ENCODE data around the gene CLASP1. TPM values are rescaled to one million over a fixed set of nuclear protein-coding genes. Genes with fewer than 3 reads are reported as not detected.
"Not testable (repeated sequence)": the region's sequence is repeated elsewhere in the genome, so short reads cannot be mapped to it uniquely, and the experiment has no call there.

CLASP1 gene
- total and polyA plus RNA-seq, 2 donors: 11.6 to 18.4 TPM

DNA sequence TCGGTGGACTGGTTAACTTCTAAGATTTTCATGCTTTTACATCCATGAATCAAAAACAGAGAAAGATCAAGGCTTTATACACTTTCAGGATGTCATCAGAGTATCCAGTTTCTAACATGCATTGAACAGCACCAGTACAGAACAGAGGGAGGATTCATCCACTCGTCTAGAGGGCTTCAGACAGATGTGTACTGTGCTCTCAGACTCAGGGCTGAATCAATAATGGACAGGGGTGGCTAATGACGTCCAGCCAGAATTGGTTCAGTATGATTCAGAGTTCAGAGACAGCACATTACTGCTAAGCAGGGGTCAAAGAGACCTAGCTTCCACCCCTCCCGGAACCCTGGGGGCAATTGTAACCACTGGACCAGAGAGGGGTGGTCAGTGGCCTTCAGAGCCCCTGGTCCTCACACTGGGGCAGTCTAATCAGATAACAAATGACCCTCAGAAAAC, 81.3 kb downstream of the CLASP1 start:
- H3K27ac ChIP-seq (ENCODE audit: low read depth in 1 of 2, low read length in 1 of 2): no peak overlapping the region
- H3K4me3 ChIP-seq (ENCODE audit: low read length in 2 of 2): no peak overlapping the region
- H3K9me3 ChIP-seq (ENCODE audit: control insufficient read depth in 2 of 2, insufficient read depth in 1 of 2, low read length in 1 of 2): peaks cover 1 to 4% of the 10 kb centered on the region in 2 donors
- no peak for DNase-seq (ENCODE audit: low read depth in 6 of 9, low spot score in 9 of 9)
- H3K4me1 ChIP-seq (ENCODE audit: control insufficient read depth in 2 of 2, insufficient read depth in 2 of 2, low read length in 2 of 2): peaks cover 0 to 6% of the 10 kb centered on the region in 2 donors
- no peaks in the 10 kb centered on the region for H3K27me3 ChIP-seq (ENCODE audit: control insufficient read depth in 2 of 2, insufficient read depth in 1 of 2, low read length in 1 of 2)
- H3K36me3 ChIP-seq (ENCODE audit: control insufficient read depth in 2 of 2, insufficient read depth in 2 of 2, low read length in 1 of 2): peaks cover 0 to 4% of the 10 kb centered on the region in 2 donors
- WGBS: 72% methylated on average over 4 of the region's 4 CpGs

DNA sequence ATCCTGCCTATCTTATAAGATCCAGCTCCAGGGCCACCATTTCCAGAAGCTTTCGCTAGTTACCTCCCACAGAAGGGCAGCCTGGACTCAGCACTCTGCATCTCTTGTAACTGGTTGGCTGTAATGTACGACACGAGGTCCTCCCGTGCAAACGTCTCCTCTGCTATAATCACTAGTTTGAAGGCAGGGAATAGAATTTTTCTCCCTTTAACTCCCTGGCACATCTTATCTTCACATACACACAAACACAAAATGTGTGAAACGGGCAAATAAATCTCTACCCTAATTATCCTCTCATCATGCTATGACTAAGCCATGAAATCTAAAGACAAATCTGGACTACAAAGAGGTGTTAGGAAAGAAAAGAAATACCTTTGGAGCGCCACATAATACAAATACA, 81.8 kb downstream of the CLASP1 start:
- H3K36me3 ChIP-seq (ENCODE audit: control insufficient read depth in 2 of 2, insufficient read depth in 2 of 2, low read length in 1 of 2): peaks cover 0 to 4% of the 10 kb centered on the region in 2 donors
- peaks cover 0 to 8% of the 10 kb centered on the region in 2 donors for H3K4me1 ChIP-seq (ENCODE audit: control insufficient read depth in 2 of 2, insufficient read depth in 2 of 2, low read length in 2 of 2)
- no peak overlapping the region for H3K4me3 ChIP-seq (ENCODE audit: low read length in 2 of 2)
- peaks cover 1 to 6% of the 10 kb centered on the region in 2 donors for H3K9me3 ChIP-seq (ENCODE audit: control insufficient read depth in 2 of 2, insufficient read depth in 1 of 2, low read length in 1 of 2)
- DNase-seq (ENCODE audit: low read depth in 6 of 9, low spot score in 9 of 9): no peak
- H3K27me3 ChIP-seq (ENCODE audit: control insufficient read depth in 2 of 2, insufficient read depth in 1 of 2, low read length in 1 of 2): no peaks in the 10 kb centered on the region
- WGBS: over 99% methylated on average over 7 of the region's 7 CpGs
- no peak overlapping the region for H3K27ac ChIP-seq (ENCODE audit: low read depth in 1 of 2, low read length in 1 of 2)

DNA sequence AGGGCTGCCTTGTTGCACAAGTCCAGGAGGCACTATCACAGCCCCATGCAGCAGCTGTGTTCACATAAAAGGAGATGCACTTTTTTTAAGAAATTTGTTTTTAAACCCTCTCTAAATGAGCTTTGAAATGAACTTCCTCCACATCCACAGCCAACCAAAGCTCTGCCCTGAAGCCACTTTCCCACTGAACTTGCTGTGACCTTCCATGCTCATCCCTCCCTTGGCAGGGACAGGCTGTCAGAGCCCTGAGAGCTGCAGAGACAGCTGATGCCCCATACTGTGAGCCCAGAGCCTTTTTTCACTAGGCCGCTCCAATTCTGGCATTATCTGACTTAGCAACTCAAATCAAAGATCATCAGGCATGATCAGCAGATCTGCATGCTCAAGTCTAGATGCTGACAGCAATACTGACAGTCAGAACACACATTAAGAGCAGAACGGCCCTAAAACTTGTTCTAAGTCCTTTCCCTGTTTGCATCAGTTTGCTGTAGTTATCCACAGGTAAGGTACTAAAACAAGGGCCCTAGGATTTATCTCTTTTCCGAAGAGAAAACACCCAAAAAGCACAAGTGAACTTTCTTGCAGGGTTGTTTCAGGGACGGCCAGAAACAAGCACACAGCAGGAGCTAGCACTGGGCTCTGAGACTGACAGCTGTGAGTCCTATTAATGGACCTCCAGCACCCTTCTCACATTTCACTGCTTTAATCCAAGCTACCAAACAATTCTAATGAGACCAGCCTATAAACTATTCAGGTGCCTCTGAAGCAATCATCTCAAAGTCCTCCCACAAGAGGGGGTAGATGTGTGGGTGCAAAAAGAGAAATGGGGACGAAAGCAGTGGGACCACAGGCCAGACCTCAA, 83.6 kb downstream of the CLASP1 start:
- DNase-seq (ENCODE audit: low read depth in 6 of 9, low spot score in 9 of 9): no peak
- H3K27ac ChIP-seq (ENCODE audit: low read depth in 1 of 2, low read length in 1 of 2): no peak overlapping the region
- peaks cover 0 to 8% of the 10 kb centered on the region in 2 donors for H3K4me1 ChIP-seq (ENCODE audit: control insufficient read depth in 2 of 2, insufficient read depth in 2 of 2, low read length in 2 of 2)
- WGBS: 94% methylated on average over 5 of the region's 5 CpGs
- H3K27me3 ChIP-seq (ENCODE audit: control insufficient read depth in 2 of 2, insufficient read depth in 1 of 2, low read length in 1 of 2): no peaks in the 10 kb centered on the region
- H3K4me3 ChIP-seq (ENCODE audit: low read length in 2 of 2): no peak overlapping the region
- no peaks in the 10 kb centered on the region for H3K36me3 ChIP-seq (ENCODE audit: control insufficient read depth in 2 of 2, insufficient read depth in 2 of 2, low read length in 1 of 2)
- H3K9me3 ChIP-seq (ENCODE audit: control insufficient read depth in 2 of 2, insufficient read depth in 1 of 2, low read length in 1 of 2): peaks cover 1 to 6% of the 10 kb centered on the region in 2 donors

DNA sequence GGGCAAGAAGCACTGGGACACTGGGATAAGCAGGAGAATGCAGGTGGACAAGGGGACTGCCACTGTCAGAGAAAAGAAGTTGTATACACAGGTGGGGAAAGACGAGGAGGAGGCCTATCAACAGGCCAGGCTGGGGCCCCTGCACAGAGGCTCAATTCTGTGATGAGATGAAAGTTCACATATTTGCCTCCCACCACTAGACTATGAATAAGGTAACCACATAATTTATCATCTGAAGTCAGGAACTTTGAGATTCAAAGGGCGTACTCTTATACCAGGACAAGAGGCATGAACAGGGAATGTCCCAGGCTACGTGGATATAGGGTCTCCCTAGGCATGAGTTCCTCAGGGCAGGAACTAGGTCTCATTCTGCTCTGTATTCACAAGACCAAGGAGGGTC, 84.4 kb downstream of the CLASP1 start:
- Histone ChIP-seq H3K9me3 (ENCODE audit: control insufficient read depth in 2 of 2, insufficient read depth in 1 of 2, low read length in 1 of 2) (peaks cover 1 to 6% of the 10 kb centered on the region in 2 donors), H3K27me3 (ENCODE audit: control insufficient read depth in 2 of 2, insufficient read depth in 1 of 2, low read length in 1 of 2) (no peaks in the 10 kb centered on the region), H3K36me3 (ENCODE audit: control insufficient read depth in 2 of 2, insufficient read depth in 2 of 2, low read length in 1 of 2) (peaks cover 0 to 4% of the 10 kb centered on the region in 2 donors), H3K27ac (ENCODE audit: low read depth in 1 of 2, low read length in 1 of 2) (no peak overlapping the region), H3K4me1 (ENCODE audit: control insufficient read depth in 2 of 2, insufficient read depth in 2 of 2, low read length in 2 of 2) (peaks cover 0 to 8% of the 10 kb centered on the region in 2 donors), H3K4me3 (ENCODE audit: low read length in 2 of 2) (no peak overlapping the region)
- DNase-seq (ENCODE audit: low read depth in 6 of 9, low spot score in 9 of 9): no peak
- WGBS: 97% methylated on average over 3 of the region's 3 CpGs

DNA sequence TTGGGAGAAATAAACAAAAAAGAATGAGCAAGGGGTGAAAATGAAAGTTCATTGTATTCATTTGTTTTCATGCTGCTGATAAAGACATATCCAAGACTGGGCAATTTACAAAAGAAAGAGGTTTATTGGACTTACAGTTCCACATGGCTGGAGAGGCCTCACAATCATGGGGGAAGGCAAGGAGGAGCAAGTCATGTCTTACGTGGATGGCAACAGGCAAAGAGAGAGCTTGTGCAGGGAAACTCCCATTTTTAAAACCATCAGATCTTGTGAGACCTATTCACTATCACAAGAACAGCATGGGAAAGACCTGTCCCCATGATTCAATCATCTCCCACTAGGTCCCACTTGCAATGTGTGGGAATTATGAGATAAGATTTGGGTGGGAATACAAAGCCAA, 85.5 kb downstream of the CLASP1 start:
- 94% methylated on average over 1 of the region's 1 CpG for WGBS
- not testable (repeated sequence) for DNase-seq (ENCODE audit: low read depth in 6 of 9, low spot score in 9 of 9); H3K4me3 ChIP-seq (ENCODE audit: low read length in 2 of 2); H3K36me3 ChIP-seq (ENCODE audit: control insufficient read depth in 2 of 2, insufficient read depth in 2 of 2, low read length in 1 of 2); H3K9me3 ChIP-seq (ENCODE audit: control insufficient read depth in 2 of 2, insufficient read depth in 1 of 2, low read length in 1 of 2); H3K27me3 ChIP-seq (ENCODE audit: control insufficient read depth in 2 of 2, insufficient read depth in 1 of 2, low read length in 1 of 2); H3K27ac ChIP-seq (ENCODE audit: low read depth in 1 of 2, low read length in 1 of 2); H3K4me1 ChIP-seq (ENCODE audit: control insufficient read depth in 2 of 2, insufficient read depth in 2 of 2, low read length in 2 of 2)

DNA sequence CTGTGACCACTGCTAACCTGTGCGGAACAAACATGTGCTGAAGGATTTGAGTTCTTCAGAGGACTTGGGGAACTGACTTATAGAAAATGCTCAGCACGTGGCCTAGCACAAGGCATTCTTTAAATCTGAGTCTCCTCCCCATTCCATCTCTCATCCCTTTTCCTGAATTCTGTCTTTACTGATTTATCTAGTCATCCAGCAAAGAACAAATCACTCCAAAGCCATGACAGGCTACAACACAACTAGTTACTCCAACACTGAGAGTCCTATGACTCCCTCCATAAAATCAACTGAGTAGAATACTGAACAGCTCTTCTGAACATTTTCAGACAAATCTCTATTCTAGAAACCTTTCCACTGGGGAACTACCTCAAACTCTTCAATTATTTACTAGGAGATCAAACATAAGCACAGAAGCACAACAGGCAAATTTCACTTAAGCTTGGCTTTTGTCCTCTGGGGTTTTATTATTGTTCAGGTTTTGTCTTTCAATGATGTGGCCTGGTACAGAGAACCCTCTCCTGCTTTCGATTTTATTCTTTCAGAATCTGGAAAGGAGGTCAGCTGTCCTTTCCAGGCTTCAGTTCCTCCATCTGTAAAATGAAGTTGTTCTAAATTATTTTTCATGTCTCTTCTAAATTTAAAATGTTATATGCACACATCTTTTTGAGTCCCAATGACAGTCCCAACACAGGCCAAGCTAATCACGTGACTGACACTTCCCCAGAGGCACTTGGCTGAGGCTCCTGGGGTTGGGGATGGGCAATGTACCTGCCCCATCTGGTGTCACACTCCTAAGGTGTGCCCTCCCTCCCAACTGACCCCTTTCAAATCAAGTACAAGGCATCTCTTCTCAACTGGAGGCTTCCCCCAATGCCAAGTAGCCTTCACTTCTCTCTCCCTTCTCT, 86.7 kb downstream of the CLASP1 start:
- Histone ChIP-seq H3K4me3 (ENCODE audit: low read length in 2 of 2) (no peak overlapping the region), H3K36me3 (ENCODE audit: control insufficient read depth in 2 of 2, insufficient read depth in 2 of 2, low read length in 1 of 2) (peaks cover 0 to 4% of the 10 kb centered on the region in 2 donors), H3K4me1 (ENCODE audit: control insufficient read depth in 2 of 2, insufficient read depth in 2 of 2, low read length in 2 of 2) (peaks cover 0 to 8% of the 10 kb centered on the region in 2 donors), H3K27ac (ENCODE audit: low read depth in 1 of 2, low read length in 1 of 2) (no peak overlapping the region), H3K9me3 (ENCODE audit: control insufficient read depth in 2 of 2, insufficient read depth in 1 of 2, low read length in 1 of 2) (peaks cover 1 to 6% of the 10 kb centered on the region in 2 donors), H3K27me3 (ENCODE audit: control insufficient read depth in 2 of 2, insufficient read depth in 1 of 2, low read length in 1 of 2) (no peaks in the 10 kb centered on the region)
- no peak for DNase-seq (ENCODE audit: low read depth in 6 of 9, low spot score in 9 of 9)
- WGBS: 97% methylated on average over 4 of the region's 4 CpGs

DNA sequence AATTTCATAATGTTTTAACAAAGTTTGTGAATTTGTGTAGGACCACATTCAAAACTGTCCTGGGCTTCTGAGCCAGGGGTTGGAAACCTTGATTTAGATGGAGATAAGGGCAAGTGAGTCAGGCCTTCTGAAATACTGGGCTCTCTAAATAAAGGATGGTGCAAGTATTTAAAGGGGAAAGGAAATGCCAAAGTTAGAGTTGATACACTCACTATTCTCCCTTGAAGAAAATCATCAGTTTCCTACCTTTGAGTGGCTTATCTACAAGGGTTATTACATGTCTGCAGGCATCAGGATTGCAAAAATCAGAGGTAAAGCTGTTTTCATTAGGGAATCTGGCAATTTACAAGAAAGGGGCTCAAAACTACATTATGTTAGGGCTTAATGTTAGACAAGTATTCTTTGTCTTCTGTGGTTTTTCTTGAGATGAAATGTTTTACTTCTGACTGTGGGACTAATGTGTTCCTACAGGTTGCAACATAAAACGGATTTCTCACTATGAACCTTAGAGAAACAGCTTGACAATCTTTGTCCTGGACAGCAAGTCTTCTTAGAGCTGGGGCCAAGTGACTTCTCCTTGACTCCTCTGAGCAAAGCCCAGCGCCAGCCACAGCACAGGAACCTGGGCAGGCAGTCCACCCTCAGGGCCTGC, 87.5 kb downstream of the CLASP1 start:
- Histone ChIP-seq H3K36me3 (ENCODE audit: control insufficient read depth in 2 of 2, insufficient read depth in 2 of 2, low read length in 1 of 2) (peaks cover 0 to 4% of the 10 kb centered on the region in 2 donors), H3K27me3 (ENCODE audit: control insufficient read depth in 2 of 2, insufficient read depth in 1 of 2, low read length in 1 of 2) (no peaks in the 10 kb centered on the region), H3K27ac (ENCODE audit: low read depth in 1 of 2, low read length in 1 of 2) (no peak overlapping the region), H3K4me3 (ENCODE audit: low read length in 2 of 2) (no peak overlapping the region), H3K4me1 (ENCODE audit: control insufficient read depth in 2 of 2, insufficient read depth in 2 of 2, low read length in 2 of 2) (peaks cover 0 to 8% of the 10 kb centered on the region in 2 donors), H3K9me3 (ENCODE audit: control insufficient read depth in 2 of 2, insufficient read depth in 1 of 2, low read length in 1 of 2) (peaks cover 1 to 6% of the 10 kb centered on the region in 2 donors)
- WGBS: 98% methylated on average over 2 of the region's 2 CpGs
- no peak for DNase-seq (ENCODE audit: low read depth in 6 of 9, low spot score in 9 of 9)

DNA sequence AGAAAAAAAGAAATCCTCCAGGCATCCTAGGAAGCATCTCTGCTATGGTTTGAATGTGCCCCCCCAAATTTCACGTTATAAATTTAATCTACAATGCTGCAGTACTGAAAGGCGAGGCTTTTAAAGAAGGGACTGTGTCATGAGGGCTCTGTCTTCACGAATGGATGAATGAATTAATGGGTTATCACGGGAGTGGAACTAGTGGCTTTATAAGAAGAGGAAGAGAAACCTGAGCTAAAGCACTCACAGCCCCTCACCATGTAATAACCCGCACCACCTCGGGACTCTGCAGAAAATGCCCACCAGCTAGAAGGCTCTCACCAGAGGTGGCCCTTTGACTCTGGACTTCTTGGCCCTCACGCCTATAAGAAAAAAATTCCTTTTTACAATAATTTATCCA, 90.9 kb downstream of the CLASP1 start:
- H3K27me3 ChIP-seq (ENCODE audit: control insufficient read depth in 2 of 2, insufficient read depth in 1 of 2, low read length in 1 of 2): no peaks in the 10 kb centered on the region
- 94% methylated on average over 7 of the region's 7 CpGs for WGBS
- H3K27ac ChIP-seq (ENCODE audit: low read depth in 1 of 2, low read length in 1 of 2): no peak overlapping the region
- peaks cover 0 to 4% of the 10 kb centered on the region in 2 donors for H3K36me3 ChIP-seq (ENCODE audit: control insufficient read depth in 2 of 2, insufficient read depth in 2 of 2, low read length in 1 of 2)
- no peak for DNase-seq (ENCODE audit: low read depth in 6 of 9, low spot score in 9 of 9)
- no peak overlapping the region for H3K4me3 ChIP-seq (ENCODE audit: low read length in 2 of 2)
- H3K9me3 ChIP-seq (ENCODE audit: control insufficient read depth in 2 of 2, insufficient read depth in 1 of 2, low read length in 1 of 2): peaks cover 0 to 2% of the 10 kb centered on the region in 2 donors
- H3K4me1 ChIP-seq (ENCODE audit: control insufficient read depth in 2 of 2, insufficient read depth in 2 of 2, low read length in 2 of 2): peaks cover 0 to 2% of the 10 kb centered on the region in 2 donors

Data from thymus (tissue), 11 donors.